HG03025 (cell line): Measurements from ENCODE around the gene LMO1.

Experiments
- ATAC-seq: cut with Tn5 transposase; IDR thresholded peaks from one replicate; pipeline ENCODE4 v1.9.1; 2021; ENCODE audit warnings: mild to moderate bottlenecking, moderate library complexity; ENCODE audit not compliant: unreplicated experiment, low FRiP score

LMO1 gene

DNA sequence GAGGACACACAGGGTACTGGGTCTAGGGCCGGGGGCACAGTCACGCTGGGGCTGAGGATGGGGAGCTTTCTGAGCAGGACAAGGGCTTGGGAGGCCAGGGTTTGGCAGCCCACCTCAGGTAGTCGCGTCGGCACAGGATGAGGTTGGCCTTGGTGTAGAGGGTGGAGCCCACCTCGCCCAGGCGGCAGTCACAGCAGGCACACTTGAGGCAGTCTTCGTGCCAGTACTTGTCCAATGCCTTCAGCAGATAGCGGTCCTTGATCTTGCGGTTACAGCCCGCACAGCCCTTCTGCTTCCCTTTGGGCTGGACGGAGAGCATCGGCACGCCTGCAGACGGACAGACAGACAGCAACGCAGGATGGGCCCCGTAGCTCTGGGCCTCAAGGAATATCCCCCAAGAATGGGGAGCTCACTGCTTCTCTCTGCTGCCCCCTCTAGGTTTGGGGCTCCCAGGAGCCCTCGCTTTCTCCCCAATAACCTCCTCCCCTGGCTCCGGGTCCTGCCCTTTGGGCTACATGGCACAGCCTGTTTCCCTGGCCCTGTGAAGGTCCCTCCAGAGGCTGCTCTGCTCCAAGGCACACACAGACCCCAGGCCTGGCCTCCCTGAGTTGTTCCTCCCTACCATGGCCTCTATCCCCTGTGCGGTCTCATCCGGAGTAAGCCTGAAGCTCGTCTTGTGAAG is 33.4 kb downstream of the LMO1 start:
- no peak for ATAC-seq

DNA sequence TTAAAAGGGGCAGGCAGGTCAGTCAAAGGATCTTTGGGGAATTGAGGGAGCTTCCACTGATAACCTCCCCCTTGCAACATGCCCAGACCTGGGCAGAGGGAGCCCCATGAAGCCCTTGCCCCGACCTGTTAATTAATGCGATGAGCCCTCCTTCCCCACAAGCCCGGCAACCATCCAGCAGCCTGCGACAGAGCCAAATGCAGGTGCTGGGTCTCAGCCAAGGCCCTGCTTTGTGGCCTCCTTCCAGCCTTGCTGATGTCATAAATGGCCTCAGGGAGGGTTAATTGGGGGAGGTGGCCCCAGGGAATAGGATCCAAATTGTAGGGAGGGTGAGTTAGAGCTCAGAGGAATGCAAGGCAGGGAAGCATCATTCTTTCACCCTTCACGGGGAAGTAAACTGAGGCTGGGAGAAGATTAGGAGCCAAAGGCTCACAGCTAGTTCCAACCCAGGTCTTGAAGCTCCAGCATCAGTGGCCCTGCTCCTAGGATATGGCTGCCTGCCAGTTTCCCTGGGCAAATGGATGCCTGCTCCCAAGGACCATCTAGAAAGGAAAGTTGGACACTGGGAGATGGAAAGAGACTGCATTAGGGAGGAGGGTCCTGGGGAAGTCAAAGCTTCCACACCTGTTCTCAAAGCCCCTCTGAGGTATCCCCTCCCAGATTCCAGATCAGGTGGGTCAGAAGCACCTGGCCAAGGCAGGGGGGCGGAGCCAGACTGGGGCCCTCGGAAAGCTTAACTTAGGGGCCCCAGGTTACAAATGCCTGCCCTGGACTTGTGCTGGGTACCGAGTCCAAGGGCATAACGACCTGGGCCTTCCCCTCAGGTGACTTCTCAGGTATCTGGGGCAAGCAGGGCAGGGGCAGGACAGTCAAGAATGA is 34.1 kb downstream of the LMO1 start:
- no peak for ATAC-seq

DNA sequence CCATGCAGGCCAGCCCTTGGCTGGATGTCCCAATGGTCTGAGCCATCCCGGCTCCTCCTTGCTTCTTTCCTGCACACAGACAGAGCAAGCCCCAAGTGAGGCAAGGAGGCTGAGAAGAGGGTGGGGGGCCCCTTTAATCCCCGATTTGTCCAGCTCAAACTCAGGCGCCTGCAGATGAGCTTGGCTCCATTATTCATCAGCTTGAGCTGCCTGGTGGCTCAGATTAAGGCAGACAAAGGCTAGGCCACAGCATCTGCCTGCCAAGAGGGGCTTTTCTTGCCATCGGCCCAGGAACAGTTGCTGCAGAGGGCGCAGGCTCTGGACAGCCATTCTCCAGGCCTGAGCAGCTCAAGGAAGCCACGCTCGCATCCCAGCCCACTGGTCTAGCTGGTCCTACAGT is 35.4 kb downstream of the LMO1 start:
- ATAC-seq = no peak

DNA sequence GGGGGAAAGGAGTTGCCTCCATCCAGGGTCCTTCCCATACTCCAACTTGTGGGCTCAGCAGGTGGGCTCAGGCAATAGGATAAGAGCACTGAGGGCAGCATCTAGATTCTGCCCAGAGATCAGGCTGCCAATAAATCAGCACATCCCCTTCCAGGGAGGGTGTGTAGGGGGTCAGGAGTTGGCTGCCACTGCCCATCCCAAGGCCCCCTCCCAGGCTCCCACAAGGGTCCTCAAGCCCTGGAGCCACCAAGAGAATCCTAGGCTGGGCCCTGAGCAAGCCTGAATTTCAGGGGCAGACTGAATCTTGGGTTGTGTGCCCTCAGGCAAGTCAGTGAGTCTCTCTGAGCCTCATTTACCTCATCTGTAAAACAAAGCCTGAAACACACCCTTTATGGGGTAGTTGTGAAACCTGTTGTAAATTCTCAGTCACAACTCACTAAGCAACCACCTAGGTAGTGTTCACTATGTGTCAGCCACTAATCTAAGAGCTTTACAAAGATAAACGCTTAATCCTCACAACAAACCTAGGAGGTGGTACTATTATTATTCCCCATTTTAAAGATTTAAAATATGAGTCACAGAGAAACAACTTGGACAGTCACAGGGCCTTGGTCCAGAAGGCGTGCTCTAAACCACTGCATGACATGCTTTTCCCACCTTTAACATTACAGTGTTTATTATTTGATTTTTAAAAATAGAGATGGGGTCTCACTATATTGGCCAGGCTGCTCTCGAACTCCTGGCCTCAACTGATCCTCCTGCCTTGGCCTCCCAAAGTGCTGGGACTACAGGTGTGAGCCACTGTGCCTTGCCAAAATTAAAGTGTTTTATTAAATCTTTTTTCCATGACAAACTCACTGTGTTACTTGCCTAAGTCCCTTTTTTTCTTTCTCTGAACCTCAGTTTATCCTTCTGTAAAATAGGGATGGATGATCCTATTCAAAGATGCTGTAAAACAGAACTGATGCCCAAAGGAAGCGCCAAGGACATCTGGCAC is 36.2 kb downstream of the LMO1 start:
- ATAC-seq = no peak

DNA sequence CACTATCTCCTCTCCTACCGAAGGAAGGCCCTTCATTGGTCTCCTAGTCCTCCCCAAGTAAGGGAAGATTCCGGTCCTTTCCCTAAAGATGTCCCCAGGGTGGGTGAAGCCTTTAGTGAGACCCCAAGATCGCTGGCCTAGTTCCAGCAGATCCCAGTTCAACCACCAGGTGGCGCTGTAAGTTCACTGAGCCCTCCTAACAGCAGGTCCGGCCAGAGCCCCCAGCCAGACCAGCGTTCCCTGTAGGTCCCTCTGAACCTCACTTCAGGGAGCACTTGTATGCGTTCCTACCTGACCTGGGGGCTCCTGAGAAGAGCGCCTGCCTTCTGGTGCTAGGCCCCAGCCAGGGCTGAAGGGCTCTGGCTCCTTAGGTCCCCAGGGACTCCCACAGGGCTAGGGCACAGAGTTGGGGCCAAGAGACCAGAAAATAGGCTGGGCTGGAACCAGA is 38.1 kb downstream of the LMO1 start:
- ATAC-seq = no peak

DNA sequence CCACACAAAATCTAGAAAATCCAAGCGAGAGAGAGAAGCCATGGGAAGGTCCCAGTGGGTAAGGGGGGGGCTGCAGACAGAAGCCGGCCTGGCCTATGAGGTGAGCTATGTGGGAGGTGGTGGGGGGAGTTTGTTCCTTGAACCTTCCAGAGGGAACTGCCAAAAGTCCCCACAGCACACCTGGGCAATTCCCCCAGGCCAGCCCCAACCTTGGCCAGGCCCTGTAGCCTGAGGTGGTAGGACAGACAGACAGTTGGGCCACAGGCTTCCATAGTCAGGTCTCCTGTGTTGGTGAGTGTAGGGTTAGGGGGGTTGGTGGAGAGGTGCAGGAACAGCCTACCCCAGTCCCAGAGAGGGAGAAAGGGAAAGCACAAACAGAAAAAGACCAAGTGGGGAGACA is 39.0 kb downstream of the LMO1 start:
- ATAC-seq = no peak

DNA sequence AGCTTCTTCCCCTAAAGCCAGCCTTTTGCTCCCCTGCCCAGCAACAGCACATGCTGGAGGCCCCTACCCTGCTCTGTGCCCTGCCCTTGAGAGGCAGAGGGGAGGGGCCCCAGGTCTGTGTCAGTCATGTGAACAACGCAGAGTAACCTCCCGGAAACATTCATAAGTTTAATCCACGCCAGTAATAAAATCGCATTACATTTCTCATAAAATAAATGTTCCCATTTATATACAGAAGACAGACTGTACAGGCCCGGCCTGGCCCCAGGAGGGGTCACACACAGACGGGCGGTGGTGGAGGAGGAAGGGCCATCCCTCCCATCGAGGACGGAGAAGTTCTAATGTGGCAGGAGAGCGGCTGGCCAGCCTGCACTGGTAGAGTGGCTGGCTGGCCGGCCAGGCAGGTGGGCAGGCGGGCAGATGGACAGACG is 39.5 kb downstream of the LMO1 start:
- no peak for ATAC-seq

DNA sequence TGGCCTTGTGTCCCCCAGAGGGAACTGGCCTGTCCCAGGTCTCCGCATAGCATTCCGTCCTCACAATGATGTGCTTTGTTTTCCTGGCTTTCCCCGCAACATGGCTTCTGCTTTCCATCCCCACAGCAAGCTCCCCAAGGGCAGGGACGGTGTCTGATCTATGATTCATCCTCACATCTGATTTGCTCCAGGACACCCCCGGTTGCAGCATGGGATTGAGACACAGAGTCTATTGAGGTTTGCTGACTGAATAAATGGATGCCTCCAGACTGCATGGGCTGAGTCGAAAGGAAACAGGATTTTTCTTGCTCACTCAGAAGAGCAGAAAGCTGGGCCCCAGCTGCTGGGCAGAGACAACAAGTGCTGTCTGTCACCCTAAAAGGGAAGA is 40.2 kb downstream of the LMO1 start:
- no peak for ATAC-seq

DNA sequence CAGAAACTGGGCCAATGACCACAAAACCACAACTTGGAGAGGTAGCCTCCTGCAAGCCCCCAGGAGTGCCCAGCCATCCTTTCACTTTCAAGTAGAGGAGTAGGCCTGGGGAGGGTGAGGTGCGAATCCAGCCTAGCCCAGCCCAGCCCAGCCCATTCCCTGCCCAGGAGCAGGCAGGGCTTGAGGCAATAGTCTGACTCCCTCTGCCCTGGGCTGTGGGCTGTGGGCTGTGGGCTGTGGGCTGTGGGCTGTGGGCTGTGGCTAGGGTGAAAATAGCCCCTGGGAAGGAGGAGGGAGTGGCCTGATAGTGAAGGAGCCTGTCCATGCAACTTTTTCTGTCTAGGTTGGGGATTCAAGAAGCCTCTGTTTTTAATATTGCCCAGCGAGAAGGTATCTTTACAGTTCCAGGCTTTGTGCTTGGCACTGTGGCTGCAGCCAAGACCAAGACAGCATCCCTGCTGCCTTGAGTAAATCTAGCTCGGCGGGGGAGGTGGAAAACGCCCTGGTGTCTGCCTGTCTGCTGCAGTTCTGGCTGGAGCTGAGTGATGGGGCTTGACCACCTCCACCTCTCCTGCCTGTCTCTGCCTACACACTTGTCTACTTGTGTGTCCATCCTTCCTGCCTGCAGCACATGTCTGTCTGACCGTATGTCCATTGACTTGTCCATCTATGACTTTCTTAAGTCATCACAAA is 40.7 kb downstream of the LMO1 start:
- no peak for ATAC-seq

DNA sequence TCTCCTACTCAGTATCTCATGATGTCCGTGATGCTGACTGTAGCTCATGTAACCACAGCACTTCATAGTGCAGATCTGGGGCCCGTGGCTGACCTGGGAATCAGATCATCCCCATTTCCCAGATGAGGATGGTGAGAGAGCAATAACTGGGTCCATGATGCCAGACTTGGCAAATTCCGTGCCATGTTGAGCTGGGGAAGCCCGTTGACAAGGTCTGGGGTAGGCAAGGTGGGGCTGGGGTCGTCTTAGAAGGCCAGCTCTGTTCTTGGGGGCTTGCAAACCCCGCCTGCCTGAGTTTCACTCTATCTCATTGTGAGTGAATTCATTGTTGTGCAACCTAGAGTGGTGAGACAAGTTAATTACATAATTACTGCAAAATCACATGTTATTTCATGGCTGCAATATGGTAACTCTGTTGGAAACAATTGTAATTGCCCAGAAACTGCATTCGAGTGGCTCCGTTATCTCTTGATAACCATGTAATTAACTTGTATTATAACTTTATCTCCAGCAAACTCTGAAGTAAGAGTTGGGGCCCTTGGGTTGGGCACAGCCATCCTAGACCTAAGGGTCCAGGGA is 41.7 kb downstream of the LMO1 start:
- ATAC-seq = no peak

DNA sequence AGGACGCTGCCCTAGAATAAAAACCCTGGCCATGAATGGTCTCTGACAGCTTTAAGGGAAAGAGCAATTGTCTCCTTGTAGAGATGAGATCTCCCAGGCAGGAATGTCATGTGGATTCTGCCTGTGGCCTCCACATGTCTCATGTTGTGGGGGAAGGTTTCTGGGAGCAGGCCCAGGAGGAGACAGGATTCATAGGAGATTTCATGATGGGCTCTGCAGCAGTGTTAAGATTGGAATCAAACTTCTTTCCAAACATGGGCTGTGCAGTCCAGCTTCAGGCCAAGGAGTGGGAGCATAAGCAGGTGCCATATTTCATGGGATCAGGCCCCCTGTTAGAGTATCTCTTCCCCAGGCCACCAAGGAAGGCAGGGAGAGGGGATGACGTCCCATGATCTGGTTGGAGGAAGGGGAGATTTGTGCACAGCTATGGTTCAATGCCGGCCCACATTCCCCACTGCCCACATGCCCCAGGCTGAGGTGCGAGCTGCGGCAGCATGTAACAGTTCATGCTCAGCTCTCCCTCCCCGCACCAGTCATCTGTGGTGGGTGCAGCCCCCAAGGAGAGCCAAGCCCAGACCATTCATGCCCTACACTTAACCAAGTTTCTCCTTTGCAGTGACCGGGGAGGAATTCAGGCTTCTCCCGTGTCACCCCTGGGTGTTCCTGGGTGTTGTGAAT is 42.5 kb downstream of the LMO1 start:
- ATAC-seq = no peak

DNA sequence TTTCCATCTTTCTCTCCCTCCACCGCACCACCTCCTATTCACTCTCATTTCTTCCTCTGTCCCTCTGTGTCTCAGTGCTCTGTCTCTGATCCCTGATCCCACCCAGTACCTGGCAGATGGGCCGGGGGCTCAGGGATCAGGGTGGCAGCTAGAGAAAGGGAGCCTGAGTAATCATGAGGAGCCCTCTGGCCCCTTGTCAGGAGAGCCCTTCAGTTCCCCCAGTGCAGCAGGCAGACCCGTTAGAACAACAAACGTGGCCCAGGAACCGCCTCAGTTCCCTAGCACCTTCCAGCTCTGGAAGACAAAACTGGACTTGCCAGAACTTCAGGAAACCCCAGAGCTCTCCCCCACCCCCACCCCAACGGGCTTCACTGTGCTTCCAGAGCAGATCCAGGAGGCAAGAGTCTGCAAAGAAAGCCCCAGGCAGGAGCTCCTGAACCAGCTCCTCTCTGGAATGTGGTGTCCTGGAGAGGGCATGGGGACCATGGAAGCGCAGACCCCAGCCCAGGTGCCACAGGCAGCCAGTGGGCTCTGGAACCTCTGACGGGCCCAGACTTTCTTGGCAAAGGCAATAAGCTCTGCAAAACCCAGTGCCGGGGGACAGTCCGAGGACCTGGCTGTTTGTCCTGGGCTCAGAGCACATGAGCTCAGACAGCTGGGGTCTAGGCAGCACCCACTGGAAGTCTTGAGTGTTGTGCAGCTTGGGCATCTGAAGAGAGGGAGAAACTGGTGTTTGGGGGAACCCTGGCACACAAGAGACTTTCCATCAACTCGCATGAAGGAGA is 43.2 kb downstream of the LMO1 start:
- ATAC-seq = no peak

DNA sequence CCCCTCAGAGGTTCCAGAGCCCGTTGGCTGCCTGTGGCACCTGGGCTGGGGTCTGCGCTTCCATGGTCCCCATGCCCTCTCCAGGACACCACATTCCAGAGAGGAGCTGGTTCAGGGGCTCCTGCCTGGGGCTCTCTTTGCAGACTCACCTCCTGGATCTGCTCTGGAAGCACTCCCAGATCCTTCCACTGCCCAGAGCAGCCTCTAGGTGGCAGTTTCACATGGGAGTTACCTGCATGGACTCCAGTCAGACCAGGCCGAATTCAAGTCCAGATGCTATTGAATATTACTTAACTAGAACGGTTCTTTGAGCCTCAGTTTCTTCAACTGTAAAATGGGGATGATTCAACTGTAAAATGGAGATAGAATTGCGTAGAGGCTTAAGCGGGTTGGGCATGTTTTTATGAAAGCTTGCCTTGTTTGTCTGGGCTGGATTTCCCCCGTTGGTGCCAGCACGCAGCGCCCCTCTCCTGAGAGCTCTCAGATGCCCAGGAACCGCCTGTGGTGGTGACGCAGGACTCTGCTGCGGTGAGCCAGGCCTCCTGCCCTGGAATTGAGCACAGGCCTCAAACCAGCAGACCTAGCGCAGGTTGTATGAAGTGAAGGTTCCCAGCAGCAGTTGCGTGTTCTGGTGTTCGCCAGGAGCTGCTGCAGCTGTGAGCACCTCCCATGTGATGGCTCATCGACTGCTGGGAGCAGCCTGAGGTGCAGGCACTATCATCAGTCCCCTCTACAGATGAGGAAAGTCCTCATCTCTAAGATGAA is 44.2 kb downstream of the LMO1 start:
- no peak for ATAC-seq

DNA sequence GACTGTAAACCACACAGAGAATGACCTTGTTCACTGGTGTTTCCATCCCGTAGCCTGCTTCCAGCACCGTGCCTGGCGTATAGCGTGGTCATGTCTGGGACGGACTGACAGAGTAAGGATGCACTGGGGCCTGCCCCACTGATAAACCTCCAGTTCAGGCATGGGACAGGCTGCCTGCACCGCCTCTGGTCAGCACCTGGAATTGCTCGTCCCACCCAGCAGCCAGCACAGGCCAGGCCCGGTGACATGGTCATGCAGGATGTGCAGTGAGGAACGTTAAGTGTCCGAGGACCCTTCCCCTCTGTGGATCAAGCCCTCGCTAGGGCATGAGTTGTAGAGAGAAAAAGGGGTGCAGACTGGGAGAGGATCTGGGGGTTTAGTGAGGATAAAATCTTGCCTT is 44.8 kb downstream of the LMO1 start:
- ATAC-seq = no peak

DNA sequence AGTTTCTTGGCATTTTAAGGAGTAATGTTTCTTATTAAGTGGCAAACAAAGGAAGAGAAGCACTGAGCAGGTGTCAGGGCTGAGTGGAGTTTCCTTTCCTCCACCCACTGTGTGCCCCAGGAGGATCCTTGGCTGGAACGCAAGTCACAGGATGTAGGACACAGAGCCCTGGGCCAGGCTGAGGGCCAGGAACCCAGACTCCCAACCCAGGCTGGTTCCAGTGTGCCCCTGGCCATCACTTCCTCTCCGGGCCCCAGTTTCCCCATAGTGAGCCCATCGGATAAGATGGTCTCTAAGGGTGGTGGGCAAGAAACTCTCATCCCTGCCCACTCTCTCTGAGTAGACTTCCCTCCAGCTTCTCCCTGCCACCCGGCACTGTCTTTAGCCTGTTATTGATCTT is 45.3 kb downstream of the LMO1 start:
- no peak for ATAC-seq

DNA sequence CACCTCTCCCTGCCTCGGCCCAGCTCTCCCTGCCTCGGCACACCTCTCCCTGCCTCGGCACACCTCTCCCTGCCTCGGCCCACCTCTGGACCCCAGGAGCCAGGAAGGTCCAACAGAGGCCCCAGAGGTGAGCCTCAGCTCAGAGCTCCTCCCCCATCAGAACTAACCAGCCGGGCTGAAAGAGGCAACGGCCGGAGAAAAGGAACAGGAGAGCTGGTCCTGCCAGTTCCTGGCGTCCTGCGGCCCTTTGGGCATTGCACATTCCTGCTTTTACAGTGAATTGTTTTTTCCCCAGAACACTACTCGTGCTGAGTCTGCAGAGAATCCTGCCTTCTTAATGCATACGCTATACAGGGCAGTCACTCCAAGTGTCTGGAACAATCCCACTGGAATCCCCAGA is 45.8 kb downstream of the LMO1 start:
- ATAC-seq = no peak

DNA sequence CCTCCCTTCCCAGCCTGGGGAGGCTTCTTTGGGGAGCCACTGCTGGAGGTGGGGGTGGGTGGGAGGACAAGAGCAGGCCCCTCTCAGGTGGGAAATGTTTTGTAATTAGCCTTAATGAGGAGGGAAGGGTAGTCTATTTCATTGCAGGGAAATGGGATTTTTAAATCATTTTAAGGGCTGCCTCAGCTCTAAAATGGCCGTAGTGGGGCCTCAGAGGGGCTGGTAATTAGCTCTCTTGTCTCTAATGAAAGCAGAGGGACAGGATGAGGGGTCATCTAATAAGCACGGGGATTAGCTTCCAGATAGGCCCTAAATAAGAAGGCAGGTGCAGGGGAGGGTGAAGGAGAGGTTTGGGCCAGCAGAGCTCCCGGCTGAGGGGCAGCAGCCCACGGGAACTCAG is 46.5 kb downstream of the LMO1 start:
- ATAC-seq = no peak

DNA sequence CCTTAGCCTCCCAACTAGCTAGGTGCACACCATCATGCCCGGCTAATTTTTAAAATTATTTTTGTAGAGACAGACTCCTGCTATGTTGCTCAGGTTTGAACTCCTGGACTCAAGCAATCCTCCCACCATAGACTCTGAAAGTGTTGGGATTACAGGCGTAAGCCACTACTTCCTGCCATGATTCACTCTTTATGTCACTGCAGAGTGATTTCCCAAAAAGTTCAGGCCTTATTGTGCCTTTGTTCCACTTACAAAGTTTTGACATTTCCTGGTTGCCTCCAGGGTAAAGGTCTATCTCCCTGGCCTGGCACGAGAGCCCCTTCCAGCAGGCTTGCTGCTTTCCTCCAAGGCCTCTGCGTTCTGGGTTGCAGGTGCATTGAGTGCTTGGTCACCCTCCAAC is 50.3 kb downstream of the LMO1 start:
- ATAC-seq = no peak
